Thyroid gland (tissue), 4 donors: Measurements from ENCODE around the gene ZNF606.

Source experiments
- POLR2A ChIP-seq, 2 donors: fragments of 450-650 bp; IDR thresholded peaks; one replicate each; pipeline ENCODE4 v1.6.1; 2017; ENCODE audit warnings: antibody characterized with exemption in 2 of 2, mild to moderate bottlenecking in 2 of 2, moderate library complexity in 1 of 2
- TF ChIP-seq, protein P1 (sequence below), 6 experiments: fragments of 200-600 bp in 3 of 6; fragments of 450-650 bp in 3 of 6; sonication (generic) in 3 of 6; IDR thresholded peaks; one replicate each; pipeline ENCODE4 v1.5.1; 2016 to 2019; ENCODE audit warnings: antibody characterized with exemption in 6 of 6, mild to moderate bottlenecking in 2 of 6, inconsistent platforms in 1 of 6, moderate library complexity in 1 of 6

DNA sequence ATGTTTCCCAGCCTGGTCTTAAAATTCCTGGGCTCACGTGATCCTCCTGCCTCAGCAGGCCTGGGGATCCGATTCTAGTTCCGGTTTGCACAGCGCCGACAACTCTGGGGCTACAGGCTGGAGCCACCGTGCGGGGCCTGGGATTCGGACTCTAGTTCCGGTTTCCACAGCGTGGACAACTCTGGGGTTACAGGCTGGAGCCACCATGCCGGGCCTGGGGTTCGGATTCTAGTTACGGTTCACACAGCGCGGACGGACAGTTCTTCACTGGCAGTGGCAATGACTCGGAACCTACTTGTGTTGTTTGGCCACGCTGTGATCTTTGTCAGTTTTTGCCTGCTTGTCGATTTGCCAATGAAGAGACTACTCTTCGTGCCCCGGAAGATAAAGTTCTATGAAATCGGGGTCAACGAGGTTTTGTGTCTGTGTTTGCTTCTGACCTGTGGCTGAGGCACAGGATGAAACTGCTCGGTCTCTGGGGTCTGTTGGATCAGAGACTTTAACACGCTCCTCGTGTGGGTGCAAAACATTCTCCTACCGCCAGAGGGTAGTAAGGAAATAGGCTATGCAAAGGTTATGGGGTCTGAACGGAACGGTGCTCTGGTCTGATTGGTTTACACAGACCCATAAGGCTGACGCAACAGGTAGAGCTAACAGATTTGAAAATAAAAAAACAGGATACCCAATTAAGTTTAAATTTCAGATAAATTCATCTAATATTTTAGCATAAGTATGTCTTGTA, 19.1 kb upstream of the ZNF606 start:
- no peak for TF ChIP-seq POLR2A (IDR thresholded peaks at IDR 0.05)
- TF ChIP-seq, protein P1, sequence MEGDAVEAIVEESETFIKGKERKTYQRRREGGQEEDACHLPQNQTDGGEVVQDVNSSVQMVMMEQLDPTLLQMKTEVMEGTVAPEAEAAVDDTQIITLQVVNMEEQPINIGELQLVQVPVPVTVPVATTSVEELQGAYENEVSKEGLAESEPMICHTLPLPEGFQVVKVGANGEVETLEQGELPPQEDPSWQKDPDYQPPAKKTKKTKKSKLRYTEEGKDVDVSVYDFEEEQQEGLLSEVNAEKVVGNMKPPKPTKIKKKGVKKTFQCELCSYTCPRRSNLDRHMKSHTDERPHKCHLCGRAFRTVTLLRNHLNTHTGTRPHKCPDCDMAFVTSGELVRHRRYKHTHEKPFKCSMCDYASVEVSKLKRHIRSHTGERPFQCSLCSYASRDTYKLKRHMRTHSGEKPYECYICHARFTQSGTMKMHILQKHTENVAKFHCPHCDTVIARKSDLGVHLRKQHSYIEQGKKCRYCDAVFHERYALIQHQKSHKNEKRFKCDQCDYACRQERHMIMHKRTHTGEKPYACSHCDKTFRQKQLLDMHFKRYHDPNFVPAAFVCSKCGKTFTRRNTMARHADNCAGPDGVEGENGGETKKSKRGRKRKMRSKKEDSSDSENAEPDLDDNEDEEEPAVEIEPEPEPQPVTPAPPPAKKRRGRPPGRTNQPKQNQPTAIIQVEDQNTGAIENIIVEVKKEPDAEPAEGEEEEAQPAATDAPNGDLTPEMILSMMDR (IDR thresholded peaks at IDR 0.05) = peak; percentile 58 to 90 (median 84)
